HG03378 (cell line): ENCODE measurements around the gene DUSP22.
A peak's percentile ranks its signal among the peaks of the same experiment; 100 is the strongest.

Source experiments
- ATAC-seq: cut with Tn5 transposase; IDR thresholded peaks from one replicate; pipeline ENCODE4 v1.9.1; 2021; ENCODE audit warnings: mild to moderate bottlenecking, moderate library complexity; ENCODE audit not compliant: unreplicated experiment

The DUSP22 gene

GRCh38 chr6:391559-392440, 99.5 kb downstream of the DUSP22 start, which contains the start of gene IRF4:
IRF4 (plus strand) TSS chr6:391752; CDS start chr6:393153, 1,401 bp downstream.
- ATAC-seq: peak; percentile 36

- ATAC-seq: no peak
These were observed 100.4 kb downstream of the DUSP22 start for GRCh38 chr6:392441-393390.

GRCh38 chr6:393391-394221, 101.3 kb downstream of the DUSP22 start:
- ATAC-seq: no peak

- ATAC-seq: no peak
These were observed 102.5 kb downstream of the DUSP22 start for GRCh38 chr6:394641-395289.

GRCh38 chr6:395432-396125, 103.3 kb downstream of the DUSP22 start:
- no peak for ATAC-seq

- ATAC-seq: no peak
These were observed 103.8 kb downstream of the DUSP22 start for GRCh38 chr6:396126-396520.

GRCh38 chr6:397056-397455, 104.8 kb downstream of the DUSP22 start:
- no peak for ATAC-seq

- ATAC-seq: no peak
These were observed 105.3 kb downstream of the DUSP22 start for GRCh38 chr6:397604-398003.

- no peak for ATAC-seq
These were observed 105.8 kb downstream of the DUSP22 start for GRCh38 chr6:398065-398464.

GRCh38 chr6:398558-399078, 106.3 kb downstream of the DUSP22 start:
- no peak for ATAC-seq

GRCh38 chr6:399785-400534, 107.7 kb downstream of the DUSP22 start:
- peak; percentile 55 for ATAC-seq

GRCh38 chr6:400815-401214, 108.5 kb downstream of the DUSP22 start:
- no peak for ATAC-seq
